Neural cell (in vitro differentiated cells): ENCODE measurements around the gene PEX7. TPM values are rescaled to one million over a fixed set of nuclear protein-coding genes. Genes with fewer than 3 reads are reported as not detected.
A peak's percentile ranks its signal among the peaks of the same experiment; 100 is the strongest.

Source experiments
- H2AFZ ChIP-seq: fragments of 200-600, 300-800 bp; sonication (generic), shearing (Covaris generic); 2 replicates; pipeline ENCODE4 v1.6.0; 2014; ENCODE audit warnings: low read depth, mild to moderate bottlenecking, antibody characterized with exemption, low read length, moderate library complexity
- H3F3A ChIP-seq: fragments of 200-600 bp; shearing (Covaris generic); 2 replicates; pipeline ENCODE4 v1.6.1; 2016; ENCODE audit warnings: mild to moderate bottlenecking, moderate library complexity, mixed read lengths, antibody characterized with exemption, low read length; ENCODE audit not compliant: insufficient read depth, poor library complexity, severe bottlenecking
- H3K27ac ChIP-seq: fragments of 200-600, 300-800 bp; sonication (generic), shearing (Covaris generic); 2 replicates; pipeline ENCODE4 v1.5.1; 2014; ENCODE audit warnings: mild to moderate bottlenecking, low read length, moderate library complexity
- H3K27me3 ChIP-seq: fragments of 300-800, 200-600 bp; sonication (generic), shearing (Covaris generic); 2 replicates; pipeline ENCODE4 v1.6.0; 2014; ENCODE audit warnings: mild to moderate bottlenecking, low read depth, low read length, moderate library complexity; ENCODE audit not compliant: insufficient read depth
- H3K36me3 ChIP-seq: fragments of 300-800, 200-600 bp; sonication (generic), shearing (Covaris generic); 2 replicates; pipeline ENCODE4 v1.5.1; 2014; ENCODE audit warnings: mild to moderate bottlenecking, antibody characterized with exemption, low read length, moderate library complexity; ENCODE audit not compliant: insufficient read depth
- H3K4me2 ChIP-seq: fragments of 300-800, 200-600 bp; sonication (generic), shearing (Covaris generic); 2 replicates; pipeline ENCODE4 v1.6.0; 2014; ENCODE audit warnings: mild to moderate bottlenecking, low read length
- H3K4me3 ChIP-seq: fragments of 300-800, 200-600 bp; sonication (generic), shearing (Covaris generic); 2 replicates; pipeline ENCODE4 v1.5.1; 2014; ENCODE audit warnings: mild to moderate bottlenecking, low read length, moderate library complexity
- H3K79me2 ChIP-seq: fragments of 200-600 bp; shearing (Covaris generic); replicated peaks from 2 replicates; pipeline ENCODE4 v1.6.0; 2014; ENCODE audit warnings: mild to moderate bottlenecking, low read length, moderate library complexity; ENCODE audit not compliant: insufficient read depth
- H3K9ac ChIP-seq: fragments of 300-800, 200-600 bp; sonication (generic), shearing (Covaris generic); 2 replicates; pipeline ENCODE4 v1.6.1; 2016; ENCODE audit warnings: mild to moderate bottlenecking, low read length, mixed read lengths
- H3K9me2 ChIP-seq: fragments of 200-600 bp; shearing (Covaris generic); 2 replicates; pipeline ENCODE4 v1.6.1; 2016; ENCODE audit warnings: mild to moderate bottlenecking, low read length, mixed read lengths; ENCODE audit not compliant: insufficient read depth
- H3K9me3 ChIP-seq: fragments of 200-600, 300-800 bp; sonication (generic), shearing (Covaris generic); 2 replicates; pipeline ENCODE4 v1.6.1; 2016; ENCODE audit warnings: mild to moderate bottlenecking, mixed run types, low read length, moderate library complexity, mixed read lengths
- H4K20me1 ChIP-seq: fragments of 200-600 bp; shearing (Covaris generic); 2 replicates; pipeline ENCODE4 v1.6.1; 2016; ENCODE audit warnings: mild to moderate bottlenecking, mixed run types; ENCODE audit not compliant: insufficient read depth
- CTCF ChIP-seq: fragments of 450-650 bp; IDR thresholded peaks from 2 replicates; pipeline ENCODE4 v1.5.1; 2014; ENCODE audit warnings: antibody characterized with exemption, mild to moderate bottlenecking, moderate library complexity; ENCODE audit not compliant: poor library complexity, severe bottlenecking
- EP300 ChIP-seq: fragments of 450-650 bp; conservative IDR thresholded peaks from 2 replicates; pipeline ENCODE4 v1.6.1; 2014; ENCODE audit warnings: antibody characterized with exemption, mild to moderate bottlenecking, moderate library complexity; ENCODE audit not compliant: poor library complexity, severe bottlenecking
- EZH2 ChIP-seq: fragments of 200-600, 300-800 bp; shearing (Covaris generic), sonication (generic); IDR thresholded peaks from 2 replicates; pipeline ENCODE4 v1.6.1; 2014; ENCODE audit warnings: antibody characterized with exemption, low read length, borderline replicate concordance, mild to moderate bottlenecking; ENCODE audit not compliant: insufficient read depth, poor library complexity, severe bottlenecking
- MXI1 ChIP-seq: fragments of 450-650 bp; conservative IDR thresholded peaks from 2 replicates; pipeline ENCODE4 v1.6.1; 2014; ENCODE audit warnings: antibody characterized with exemption, mild to moderate bottlenecking; ENCODE audit not compliant: poor library complexity, severe bottlenecking
- POLR2AphosphoS5 ChIP-seq: IDR thresholded peaks from 2 replicates; pipeline ENCODE4 v1.6.1; 2012
- RAD21 ChIP-seq: fragments of 450-650 bp; conservative IDR thresholded peaks from 2 replicates; pipeline ENCODE4 v1.6.1; 2014; ENCODE audit warnings: antibody characterized with exemption, mild to moderate bottlenecking, moderate library complexity
- REST ChIP-seq: IDR thresholded peaks from 2 replicates; pipeline ENCODE4 v1.6.1; 2012; ENCODE audit warnings: borderline replicate concordance
- SMC3 ChIP-seq: fragments of 450-650 bp; conservative IDR thresholded peaks from 2 replicates; pipeline ENCODE4 v1.6.1; 2014; ENCODE audit warnings: antibody characterized with exemption, mild to moderate bottlenecking, moderate library complexity; ENCODE audit not compliant: poor library complexity
- TAF1 ChIP-seq: IDR thresholded peaks from 2 replicates; pipeline ENCODE4 v1.6.1; 2012; ENCODE audit warnings: low read depth
- polyA plus RNA-seq: library from polyadenylated mRNA; depleted of rRNA; stranded (reverse); fragments of >200 nt; gene quantifications from 2 replicates; pipeline ENCODE4 v1.2.3, GENCODE V29; 2014

The PEX7 gene
- polyA plus RNA-seq, 1 donor from 2014 or later, result 10.8 TPM

- no peak overlapping the region for H3K27ac ChIP-seq
- H2AFZ ChIP-seq, result no peak overlapping the region
- H4K20me1 ChIP-seq, result no peaks in the 10 kb centered on the region
- H3K36me3 ChIP-seq, result no peaks in the 10 kb centered on the region
- H3K9ac ChIP-seq, result peak overlapping the region; percentile 41
- H3K27me3 ChIP-seq, result peaks cover 66% of the 10 kb centered on the region
- H3K9me3 ChIP-seq, result no peaks in the 10 kb centered on the region
- TF ChIP-seq SMC3, result no peak
- no peak for TF ChIP-seq MXI1
- TF ChIP-seq POLR2AphosphoS5, result no peak
- no peak for TF ChIP-seq RAD21
- no peak for TF ChIP-seq CTCF
- TF ChIP-seq EP300, result no peak
- no peak for TF ChIP-seq REST
- TF ChIP-seq EZH2, result no peak
- no peak for TF ChIP-seq TAF1
- no peaks in the 10 kb centered on the region for H3K79me2 ChIP-seq
- H3K9me2 ChIP-seq, result no peaks in the 10 kb centered on the region
- H3K4me3 ChIP-seq, result peak overlapping the region; percentile 83
- no peaks in the 10 kb centered on the region for H3F3A ChIP-seq
- H3K4me2 ChIP-seq, result peak overlapping the region; percentile 70
Measured at GRCh38 chr6:136920671-136921380, 98.4 kb downstream of the PEX7 start.

- Histone ChIP-seq H3K4me2 (peak overlapping the region; percentile 70), H3K9me2 (no peaks in the 10 kb centered on the region), H3K4me3 (peak overlapping the region; percentile 83), H3K79me2 (no peaks in the 10 kb centered on the region), H4K20me1 (no peaks in the 10 kb centered on the region), H3K27ac (no peak overlapping the region), H3F3A (no peaks in the 10 kb centered on the region), H3K9me3 (no peaks in the 10 kb centered on the region), H2AFZ (no peak overlapping the region), H3K36me3 (no peaks in the 10 kb centered on the region), H3K9ac (peak overlapping the region; percentile 41), H3K27me3 (peaks cover 66% of the 10 kb centered on the region)
- TF ChIP-seq EP300 (no peak), TAF1 (peak; percentile 35), EZH2 (peak; percentile 25), RAD21 (no peak), MXI1 (peak; percentile 32), SMC3 (no peak), REST (no peak), CTCF (no peak), POLR2AphosphoS5 (peak; percentile 38)
Measured at GRCh38 chr6:136921381-136921935, 99.1 kb downstream of the PEX7 start.
